Measurements from ENCODE around the gene SLC38A5.

Gene SLC38A5

DNA sequence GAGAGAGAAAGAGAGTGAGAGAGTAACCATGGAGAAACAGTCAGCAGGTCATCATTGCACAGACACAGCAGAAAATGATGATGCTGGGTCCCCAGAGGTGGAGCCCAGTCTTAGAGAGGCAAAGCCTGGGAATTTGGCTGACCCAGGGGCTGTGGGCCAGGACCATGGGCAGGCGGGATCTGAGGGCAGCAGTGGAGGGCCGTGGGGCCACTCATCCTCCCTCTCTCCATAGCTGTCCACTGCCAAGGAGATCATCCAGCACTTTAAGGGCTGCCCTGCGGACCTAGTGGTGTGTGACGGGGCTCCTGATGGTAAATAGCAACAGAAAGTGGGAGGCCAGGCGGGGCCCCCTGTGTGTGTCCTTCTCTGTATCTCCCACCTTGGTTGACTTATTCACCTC, 8.7 kb upstream of the SLC38A5 start:
- Mint-ChIP-seq H3K4me3 (no peak overlapping the region), H3K27me3 (no peaks in the 10 kb centered on the region), H3K9me3 (no peaks in the 10 kb centered on the region), H3K36me3 (ENCODE audit: low read depth) (peaks cover 31% of the 10 kb centered on the region), H3K27ac (peak overlapping the region; percentile 74), H3K4me1 (peaks cover 32% of the 10 kb centered on the region)
- DNase-seq, result no peak
- ATAC-seq, result no peak

DNA sequence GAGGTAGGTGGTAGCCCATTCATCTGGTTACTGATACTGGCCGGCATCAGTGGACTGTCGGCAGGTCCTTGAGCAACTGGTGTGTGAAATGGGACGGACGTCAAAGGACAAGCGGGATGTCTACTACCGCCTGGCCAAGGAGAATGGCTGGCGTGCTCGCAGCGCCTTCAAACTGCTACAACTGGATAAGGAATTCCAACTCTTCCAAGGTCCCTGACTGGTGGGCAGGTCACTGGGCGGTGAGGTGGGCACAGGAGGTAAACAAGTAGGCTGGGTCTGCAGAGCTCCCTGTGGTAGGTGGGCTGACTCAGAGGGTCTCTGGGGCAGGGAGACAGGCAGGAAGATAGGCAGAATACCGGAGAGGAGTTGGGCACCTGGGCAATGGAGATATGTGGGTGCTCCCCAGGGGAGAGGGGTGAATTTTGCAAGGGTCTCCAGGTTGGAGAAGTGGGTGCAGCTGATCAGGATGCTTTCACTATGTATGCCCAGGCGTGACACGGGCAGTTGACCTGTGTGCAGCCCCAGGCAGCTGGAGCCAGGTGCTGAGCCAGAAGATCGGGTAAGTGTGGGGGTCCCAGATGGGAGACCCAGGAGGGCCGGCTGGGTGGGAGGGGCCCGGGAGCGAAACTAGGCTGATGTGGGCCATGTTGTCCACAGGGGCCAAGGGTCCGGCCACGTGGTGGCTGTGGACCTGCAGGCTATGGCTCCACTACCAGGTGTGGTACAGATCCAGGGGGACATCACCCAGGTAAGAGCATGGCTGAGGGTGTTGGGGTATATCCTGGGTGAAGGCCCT, 8.1 kb upstream of the SLC38A5 start:
- no peaks in the 10 kb centered on the region for H3K9me3 Mint-ChIP-seq
- ATAC-seq (no peak), DNase-seq (no peak)
- H3K27ac Mint-ChIP-seq, result peak overlapping the region; percentile 55
- H3K36me3 Mint-ChIP-seq (ENCODE audit: low read depth), result peaks cover 29% of the 10 kb centered on the region
- H3K27me3 Mint-ChIP-seq, result no peaks in the 10 kb centered on the region
- H3K4me3 Mint-ChIP-seq, result peak overlapping the region; percentile 91
- H3K4me1 Mint-ChIP-seq, result peaks cover 32% of the 10 kb centered on the region

DNA sequence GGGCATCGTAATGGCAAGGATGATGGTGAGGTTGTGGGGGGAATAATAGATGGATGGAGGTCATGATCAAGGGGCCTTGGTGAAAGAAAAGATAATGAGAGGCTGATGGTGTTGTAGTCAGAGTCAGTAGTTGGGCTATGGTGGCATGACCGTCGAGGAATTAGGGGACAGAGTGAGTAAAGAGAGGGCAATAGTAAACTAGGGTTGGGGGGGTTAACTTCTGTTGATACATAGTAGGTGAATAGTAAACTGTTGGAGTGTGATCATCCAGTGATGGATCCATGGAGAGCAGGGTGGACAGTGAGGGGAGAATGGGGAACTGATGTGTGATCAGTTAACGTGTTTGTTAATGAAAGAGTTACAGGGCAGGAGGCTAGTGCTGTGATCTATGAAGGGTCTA, 6.9 kb upstream of the SLC38A5 start:
- DNase-seq (no peak), ATAC-seq (no peak)
- H3K36me3 Mint-ChIP-seq (ENCODE audit: low read depth), result peaks cover 28% of the 10 kb centered on the region
- peaks cover 32% of the 10 kb centered on the region for H3K4me1 Mint-ChIP-seq
- H3K27me3 Mint-ChIP-seq, result no peaks in the 10 kb centered on the region
- no peaks in the 10 kb centered on the region for H3K9me3 Mint-ChIP-seq
- H3K4me3 Mint-ChIP-seq, result peak overlapping the region; percentile 91
- H3K27ac Mint-ChIP-seq, result peak overlapping the region; percentile 96

DNA sequence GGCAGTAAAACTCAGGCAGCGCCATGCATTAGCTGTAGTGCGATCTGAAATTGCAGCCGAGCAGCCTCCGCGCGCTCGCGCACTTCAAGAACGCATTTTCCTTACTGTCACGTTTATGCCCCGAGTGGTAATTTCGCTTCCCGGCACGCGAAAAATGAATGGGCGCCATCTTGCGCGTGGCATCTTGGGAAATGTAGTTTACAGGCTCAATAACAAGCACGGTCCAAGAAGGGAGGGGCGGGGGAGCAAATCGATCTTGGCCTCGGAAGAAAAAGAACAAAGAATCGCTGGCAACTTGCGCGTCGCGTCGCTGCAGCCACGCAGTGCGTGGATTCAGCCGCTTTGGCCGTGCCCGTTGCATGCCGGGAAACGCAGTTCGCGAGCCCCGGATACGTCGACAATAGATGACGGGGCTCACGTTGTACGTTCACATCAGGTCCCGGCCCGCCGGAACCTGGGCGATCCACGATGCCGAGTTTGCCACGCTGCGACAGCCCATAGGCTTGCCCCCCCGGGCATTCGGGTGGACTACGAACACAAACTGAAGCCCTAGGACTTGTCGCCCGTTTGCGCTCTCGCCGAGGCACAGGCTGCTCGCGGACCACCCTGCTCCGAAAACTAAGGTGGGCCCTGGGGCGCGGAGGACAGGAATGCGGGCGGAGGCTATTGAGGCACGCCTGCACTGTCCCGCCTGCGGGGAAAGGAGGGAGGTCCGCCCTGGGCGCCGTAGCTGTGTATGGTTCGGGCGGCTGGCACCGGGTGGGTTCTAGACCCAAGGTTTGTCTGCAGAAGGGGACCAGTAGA, 5.9 kb upstream of the SLC38A5 start, which contains the start of gene FTSJ1:
Gene FTSJ1 (plus strand): TSS at position 426 of the 804 bp plus-strand sequence. CDS start 1,849 bp downstream, outside the sequence.
- H3K4me1 Mint-ChIP-seq, result peaks cover 32% of the 10 kb centered on the region
- no peaks in the 10 kb centered on the region for H3K9me3 Mint-ChIP-seq
- no peaks in the 10 kb centered on the region for H3K27me3 Mint-ChIP-seq
- ATAC-seq (peak; percentile 97), DNase-seq (peak; percentile 75)
- peaks cover 27% of the 10 kb centered on the region for H3K36me3 Mint-ChIP-seq (ENCODE audit: low read depth)
- H3K27ac Mint-ChIP-seq, result peak within 1 kb of the TSS; percentile 96
- peak within 1 kb of the TSS; percentile 91 for H3K4me3 Mint-ChIP-seq

DNA sequence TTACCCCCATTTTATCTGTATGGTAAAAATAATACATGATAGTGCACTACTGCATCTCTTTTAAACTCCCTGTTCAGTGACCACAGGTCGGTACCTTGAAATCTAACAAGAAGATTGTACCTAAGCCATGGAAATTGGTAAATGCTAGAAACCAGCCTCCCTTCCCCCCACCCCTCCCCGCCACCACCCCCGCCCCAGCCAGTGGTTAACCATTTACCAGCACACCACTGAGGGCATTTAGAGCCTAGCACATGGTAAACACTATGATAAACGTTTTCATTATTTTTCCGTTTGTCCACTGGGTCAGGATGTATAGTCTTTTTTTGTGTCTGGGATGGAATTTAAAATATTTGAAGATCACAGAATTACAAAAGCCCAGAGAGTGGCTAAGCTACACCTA, 5.2 kb upstream of the SLC38A5 start:
- H3K27ac Mint-ChIP-seq, result peak overlapping the region; percentile 96
- H3K36me3 Mint-ChIP-seq (ENCODE audit: low read depth), result peaks cover 23% of the 10 kb centered on the region
- ATAC-seq, result no peak
- no peaks in the 10 kb centered on the region for H3K9me3 Mint-ChIP-seq
- peaks cover 29% of the 10 kb centered on the region for H3K4me1 Mint-ChIP-seq
- peak overlapping the region; percentile 91 for H3K4me3 Mint-ChIP-seq
- no peaks in the 10 kb centered on the region for H3K27me3 Mint-ChIP-seq
- DNase-seq, result peak; percentile 23

DNA sequence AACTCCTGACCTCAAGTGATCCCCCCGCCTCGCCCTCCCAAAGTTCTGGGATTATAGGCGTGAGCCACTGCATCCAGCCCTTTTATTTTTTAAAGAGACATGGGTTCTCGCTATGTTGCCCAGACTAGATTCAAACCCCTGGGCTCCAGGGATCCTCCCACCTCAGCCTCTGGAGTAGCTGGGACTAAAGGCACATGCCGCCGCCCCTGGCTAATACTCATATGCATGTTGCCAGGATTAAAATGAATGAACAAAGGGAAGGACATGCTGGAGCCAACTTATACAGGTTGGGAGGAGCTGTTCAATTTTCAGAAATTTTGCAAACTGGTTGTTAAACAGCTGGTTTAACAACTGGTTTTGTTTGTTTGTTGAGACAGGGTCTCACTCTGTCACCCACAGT, 4.5 kb upstream of the SLC38A5 start:
- H3K4me1 Mint-ChIP-seq, result peaks cover 30% of the 10 kb centered on the region
- ATAC-seq (no peak), DNase-seq (no peak)
- no peaks in the 10 kb centered on the region for H3K9me3 Mint-ChIP-seq
- H3K36me3 Mint-ChIP-seq (ENCODE audit: low read depth), result peaks cover 23% of the 10 kb centered on the region
- peak overlapping the region; percentile 91 for H3K4me3 Mint-ChIP-seq
- peak overlapping the region; percentile 96 for H3K27ac Mint-ChIP-seq
- no peaks in the 10 kb centered on the region for H3K27me3 Mint-ChIP-seq

DNA sequence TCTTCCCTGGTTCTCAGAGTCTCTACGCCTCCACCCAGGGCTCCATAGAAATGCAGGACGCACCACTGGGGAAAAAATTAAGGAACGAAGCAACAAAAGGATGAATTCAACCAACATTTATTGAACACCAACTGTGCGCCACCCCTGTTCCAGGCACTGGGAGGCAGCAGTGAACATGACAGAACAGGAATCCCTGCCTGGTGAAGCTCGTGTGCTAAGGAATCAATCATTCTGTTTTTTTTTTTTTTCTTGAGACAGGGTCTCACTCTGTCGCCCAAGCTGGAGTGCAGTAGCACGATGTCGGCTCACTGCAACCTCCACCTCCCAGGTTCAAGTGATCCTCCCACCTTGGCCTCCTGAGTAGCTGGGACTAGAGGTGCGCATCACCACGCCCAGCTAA, 4.1 kb upstream of the SLC38A5 start:
- Mint-ChIP-seq H3K4me1 (peaks cover 33% of the 10 kb centered on the region), H3K4me3 (no peak overlapping the region), H3K27ac (no peak overlapping the region), H3K36me3 (ENCODE audit: low read depth) (peaks cover 20% of the 10 kb centered on the region), H3K9me3 (no peaks in the 10 kb centered on the region), H3K27me3 (no peaks in the 10 kb centered on the region)
- no peak for ATAC-seq
- DNase-seq, result peak; percentile 15

DNA sequence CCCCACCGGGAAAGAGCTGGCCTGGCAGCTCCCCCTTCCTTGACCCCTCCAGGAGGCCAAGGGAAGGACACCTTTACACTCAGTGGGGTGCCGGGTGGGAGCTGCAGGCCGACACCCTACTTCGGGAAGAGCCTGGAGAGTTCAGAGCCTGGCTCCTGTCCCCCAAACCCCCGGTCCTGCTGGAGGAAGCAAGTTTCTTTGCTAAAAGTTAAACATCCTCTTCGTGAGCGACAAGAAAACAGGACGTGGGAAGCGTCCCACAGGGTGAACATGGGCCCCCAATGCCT, 3.6 kb upstream of the SLC38A5 start:
- ATAC-seq, result no peak
- no peak for DNase-seq
- peaks cover 31% of the 10 kb centered on the region for H3K4me1 Mint-ChIP-seq
- no peak overlapping the region for H3K4me3 Mint-ChIP-seq
- no peak overlapping the region for H3K27ac Mint-ChIP-seq
- H3K27me3 Mint-ChIP-seq, result no peaks in the 10 kb centered on the region
- peaks cover 19% of the 10 kb centered on the region for H3K36me3 Mint-ChIP-seq (ENCODE audit: low read depth)
- H3K9me3 Mint-ChIP-seq, result no peaks in the 10 kb centered on the region

DNA sequence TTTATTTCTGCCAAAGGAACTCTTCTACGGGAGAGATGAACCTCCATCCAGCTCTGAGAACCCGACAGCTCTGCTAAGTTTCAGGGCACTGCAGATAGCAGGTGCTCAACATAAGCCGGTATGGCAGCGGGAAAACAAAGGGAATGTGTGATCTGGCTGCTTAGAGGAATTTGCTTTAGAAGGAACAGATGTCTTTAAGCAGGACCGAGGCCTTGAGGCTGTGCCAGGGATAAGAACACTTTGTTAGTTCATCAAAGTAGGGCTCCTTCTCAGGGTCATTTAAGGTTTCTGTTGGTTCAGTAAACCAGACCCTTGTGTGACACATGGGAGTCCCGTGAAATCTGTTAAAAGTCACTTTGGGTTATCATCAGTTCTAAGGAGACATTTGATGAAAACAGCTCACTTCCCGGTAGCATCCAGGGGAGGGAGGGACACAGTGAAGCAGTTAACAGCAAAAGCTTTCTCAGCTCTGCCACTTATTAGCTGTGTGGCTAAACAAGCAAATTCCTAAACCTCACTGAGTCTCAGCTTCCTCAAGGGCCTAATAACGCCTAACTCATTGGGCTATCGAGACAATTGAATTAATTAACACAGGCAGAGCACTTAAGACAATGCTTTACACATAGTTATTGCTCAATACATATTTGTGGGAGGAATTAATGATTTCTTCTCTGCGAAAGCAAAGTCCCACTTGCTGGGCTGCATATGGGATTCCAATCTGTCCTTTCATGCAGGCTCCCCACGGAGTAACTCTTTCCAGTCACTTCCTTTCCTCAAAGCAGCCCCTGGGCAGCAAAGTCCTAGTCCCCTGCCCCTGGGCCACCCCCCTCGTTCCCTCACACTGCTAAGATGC, 3.0 kb upstream of the SLC38A5 start:
- Mint-ChIP-seq H3K4me1 (peaks cover 28% of the 10 kb centered on the region), H3K27me3 (no peaks in the 10 kb centered on the region), H3K4me3 (no peak overlapping the region), H3K36me3 (ENCODE audit: low read depth) (peaks cover 15% of the 10 kb centered on the region), H3K27ac (no peak overlapping the region), H3K9me3 (no peaks in the 10 kb centered on the region)
- ATAC-seq (no peak), DNase-seq (no peak)

DNA sequence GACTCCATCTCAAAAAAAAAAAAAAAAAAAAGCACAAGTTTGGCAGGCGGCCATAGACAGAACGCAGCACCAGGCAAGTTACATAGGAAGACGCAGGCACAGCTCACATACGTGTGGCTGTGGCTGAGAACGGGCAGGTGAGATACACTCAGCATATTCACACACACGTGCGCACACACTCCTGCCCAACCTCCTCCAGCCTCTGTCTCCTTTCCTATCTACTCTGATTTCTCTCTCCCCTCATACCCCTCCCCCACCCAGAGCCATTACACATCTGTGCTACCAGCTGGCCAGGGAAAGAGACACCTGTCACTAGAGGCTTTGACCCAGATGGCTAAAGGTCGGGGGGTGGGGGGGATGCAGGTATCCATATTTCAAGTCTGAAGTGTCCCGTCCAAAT, 2.2 kb upstream of the SLC38A5 start:
- DNase-seq, result no peak
- Mint-ChIP-seq H3K4me3 (no peak overlapping the region), H3K27ac (no peak overlapping the region), H3K4me1 (peaks cover 21% of the 10 kb centered on the region), H3K9me3 (no peaks in the 10 kb centered on the region), H3K36me3 (ENCODE audit: low read depth) (peaks cover 14% of the 10 kb centered on the region), H3K27me3 (no peaks in the 10 kb centered on the region)
- no peak for ATAC-seq

DNA sequence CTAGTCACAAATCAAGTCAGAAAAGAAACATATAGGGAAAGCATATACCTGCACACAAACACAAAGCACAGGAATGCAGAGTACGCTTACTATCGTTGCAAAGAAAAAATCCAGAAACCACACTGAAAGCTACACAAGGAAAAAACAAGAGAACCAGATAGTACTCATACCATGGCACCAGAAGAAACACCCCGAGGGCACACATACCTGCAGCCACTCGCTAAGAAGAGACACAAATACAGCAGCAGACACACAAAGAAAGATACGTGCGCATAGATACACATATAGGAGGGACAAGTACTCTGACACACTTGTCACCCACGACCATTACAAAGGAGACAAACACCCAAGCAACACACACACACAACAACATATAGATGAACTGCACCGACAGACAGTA, 1.4 kb upstream of the SLC38A5 start:
- Mint-ChIP-seq H3K4me3 (no peak overlapping the region), H3K36me3 (ENCODE audit: low read depth) (peaks cover 14% of the 10 kb centered on the region), H3K27ac (no peak overlapping the region), H3K27me3 (no peaks in the 10 kb centered on the region), H3K9me3 (no peaks in the 10 kb centered on the region), H3K4me1 (peaks cover 21% of the 10 kb centered on the region)
- DNase-seq (no peak), ATAC-seq (no peak)

DNA sequence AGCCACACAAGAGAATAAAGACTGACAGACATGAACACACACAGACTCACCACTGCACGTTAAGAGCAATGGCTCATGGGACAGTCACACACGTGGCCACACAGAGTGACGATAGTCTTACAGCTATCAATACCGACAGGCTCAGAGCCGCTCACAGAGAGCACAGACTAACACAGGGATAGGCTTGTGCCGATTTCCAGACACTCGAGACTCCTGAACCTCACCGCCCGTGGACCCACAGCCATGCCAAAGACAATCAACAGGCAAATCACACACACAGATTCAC, 716 bp upstream of the SLC38A5 start:
- ATAC-seq, result no peak
- DNase-seq, result no peak
- Mint-ChIP-seq H3K9me3 (no peaks in the 10 kb centered on the region), H3K27ac (no peak overlapping the region), H3K36me3 (ENCODE audit: low read depth) (peaks cover 13% of the 10 kb centered on the region), H3K4me1 (peaks cover 25% of the 10 kb centered on the region), H3K27me3 (no peaks in the 10 kb centered on the region), H3K4me3 (no peak overlapping the region)

DNA sequence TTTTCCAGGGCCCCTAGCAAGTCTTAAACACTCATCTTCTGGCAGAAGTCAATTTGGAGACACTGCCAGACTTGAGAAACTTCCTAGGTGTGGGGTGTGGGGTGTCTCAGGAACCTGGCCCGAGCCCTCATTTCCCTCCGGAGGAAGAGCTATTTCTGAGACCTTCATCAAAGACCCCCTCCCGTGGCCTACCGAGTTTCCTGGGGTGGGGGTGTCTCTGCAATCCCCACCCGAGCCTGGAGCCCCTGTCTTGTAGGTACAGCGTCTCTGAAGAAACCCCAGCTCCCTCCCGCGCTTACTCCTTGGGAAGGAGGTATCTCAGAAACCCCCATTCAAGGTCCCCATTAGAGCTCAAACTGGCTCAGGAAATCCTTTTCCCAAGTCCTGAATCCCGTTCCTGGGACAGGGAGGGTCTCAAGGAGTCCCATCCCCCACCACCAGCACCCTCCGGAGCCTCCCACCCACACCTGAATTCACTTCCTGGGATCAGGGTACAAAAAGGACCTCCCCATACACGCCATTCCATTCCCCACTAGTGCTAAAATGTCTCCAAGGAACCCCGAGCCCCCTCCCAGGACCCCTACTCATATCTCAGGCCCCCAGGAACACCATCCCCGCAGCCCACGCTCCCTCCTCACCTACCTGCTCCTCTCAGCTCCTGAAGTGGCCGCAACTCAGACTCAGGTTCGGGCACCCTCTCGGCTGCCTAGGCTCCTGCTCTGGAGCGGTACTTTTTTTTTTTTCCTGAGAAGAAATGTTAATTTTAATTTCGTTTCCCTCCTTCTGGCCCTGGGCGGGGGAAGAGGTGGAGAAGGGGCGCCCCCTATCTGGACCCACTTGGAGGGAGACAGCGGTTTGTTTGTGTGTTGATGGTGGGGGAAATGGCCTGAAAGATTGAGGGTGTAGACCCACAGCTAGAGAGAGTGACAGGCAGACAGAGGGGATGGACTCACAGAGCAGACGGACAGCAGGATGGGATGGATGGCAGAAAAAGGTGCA, 1.1 kb downstream of the SLC38A5 start:
- DNase-seq (peak; percentile 59), ATAC-seq (peak; percentile 46)
- peaks cover 34% of the 10 kb centered on the region for H3K4me1 Mint-ChIP-seq
- peak overlapping the region; percentile 99 for H3K27ac Mint-ChIP-seq
- H3K4me3 Mint-ChIP-seq, result peak overlapping the region; percentile 95
- no peaks in the 10 kb centered on the region for H3K27me3 Mint-ChIP-seq
- H3K9me3 Mint-ChIP-seq, result no peaks in the 10 kb centered on the region
- H3K36me3 Mint-ChIP-seq (ENCODE audit: low read depth), result peaks cover 26% of the 10 kb centered on the region

DNA sequence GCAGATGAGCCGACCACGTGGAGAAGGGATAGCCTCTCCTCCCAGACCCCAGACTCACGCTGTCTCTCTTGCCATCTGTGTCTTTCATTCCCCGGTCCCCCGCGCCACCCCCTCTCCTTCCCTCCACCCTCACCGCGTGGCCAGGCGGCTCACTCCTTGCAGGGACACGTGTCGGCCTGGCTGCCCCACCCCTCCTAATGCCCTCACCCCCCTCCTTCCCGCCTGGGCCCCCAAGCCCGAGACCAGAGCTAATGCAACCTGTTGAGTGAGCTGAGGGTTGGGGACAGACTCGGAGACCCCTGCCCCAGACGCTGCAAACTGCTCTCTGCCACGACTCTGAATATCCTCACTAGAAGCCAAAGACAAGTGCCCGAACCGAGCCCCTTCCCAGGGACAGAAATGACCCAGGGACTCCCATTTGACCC, 1.8 kb downstream of the SLC38A5 start:
- ATAC-seq (peak; percentile 53), DNase-seq (peak; percentile 57)
- Mint-ChIP-seq H3K27me3 (no peaks in the 10 kb centered on the region), H3K27ac (peak overlapping the region; percentile 99), H3K36me3 (ENCODE audit: low read depth) (peaks cover 29% of the 10 kb centered on the region), H3K4me3 (peak overlapping the region; percentile 95), H3K4me1 (peaks cover 36% of the 10 kb centered on the region), H3K9me3 (no peaks in the 10 kb centered on the region)

All from activated naive CD8-positive, alpha-beta T cell treated with anti-CD3 and anti-CD28 coated beads, Interleukin-2, amount 50 U/mL, for 24 hours (primary cell).